ENCODE data around the gene STK4. TPM values are rescaled to one million over a fixed set of nuclear protein-coding genes. Genes with fewer than 3 reads are reported as not detected.
A peak's percentile ranks its signal among the peaks of the same experiment; 100 is the strongest.

The STK4 gene
- total RNA-seq, 1 experiment from 2014 or later = 52.7 TPM

DNA sequence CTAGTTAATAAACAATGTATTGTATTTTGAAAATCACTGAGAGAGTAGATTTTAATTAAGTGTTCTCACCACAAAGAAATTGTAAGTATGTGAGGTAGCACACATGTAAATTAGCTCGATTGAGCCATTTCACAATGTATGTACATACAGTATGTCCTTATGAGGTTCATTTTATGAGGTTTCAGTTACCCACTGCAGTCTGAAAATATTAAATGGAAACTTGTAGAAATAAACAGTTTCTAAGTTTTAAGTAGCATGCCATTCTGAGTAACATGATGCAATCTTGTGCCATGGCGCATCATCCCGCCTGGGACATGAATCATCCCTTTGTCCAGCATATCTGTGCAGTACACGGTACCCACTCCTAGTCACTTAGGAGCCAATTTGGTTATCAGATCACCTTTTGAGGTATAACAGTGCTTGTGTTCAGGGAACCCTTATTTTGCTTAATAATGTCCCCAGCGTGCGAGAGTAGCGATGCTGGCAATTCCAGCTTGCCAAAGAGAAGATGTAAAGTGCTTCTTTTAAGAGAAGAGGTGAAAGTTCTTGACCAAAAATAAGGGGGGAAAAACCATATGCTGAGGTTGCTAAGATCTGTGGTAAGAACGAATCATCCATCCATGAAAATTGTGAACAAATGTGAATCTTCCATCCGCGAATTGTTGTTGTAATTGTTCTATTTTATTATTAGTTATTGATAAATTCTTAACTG, 69.9 kb downstream of the STK4 start:
- intact Hi-C loops (cut with micrococcal nuclease; ENCODE audit: unreplicated experiment) = no loop called here
- DNase-seq (ENCODE audit: low spot score) = peak; percentile 12
- H3K27me3 ChIP-seq (replicated peaks; ENCODE audit: insufficient read depth, low read depth, low read length, poor library complexity) = no peaks in the 10 kb centered on the region
- no TSS peak for BruUV-seq (replicated peaks)
- H3K36me3 ChIP-seq (ENCODE audit: insufficient read depth, low read length, poor library complexity, severe bottlenecking) = no peaks in the 10 kb centered on the region
- H3K4me3 ChIP-seq (ENCODE audit: low read depth, low read length, poor library complexity, severe bottlenecking) = no peak overlapping the region
- peaks cover 19% of the 10 kb centered on the region for H3K4me1 ChIP-seq (ENCODE audit: insufficient read depth, low read length, poor library complexity, severe bottlenecking)
- peak overlapping the region; percentile 40 for H3K27ac ChIP-seq (ENCODE audit: low read depth, low read length, poor library complexity, severe bottlenecking)
- ChIA-PET CTCF (no interaction called here), POLR2A (ENCODE audit: low non-redundant PET) (no interaction called here)
- H3K9me3 ChIP-seq (ENCODE audit: low read depth, low read length, poor library complexity, severe bottlenecking) = no peaks in the 10 kb centered on the region
- no peak for TF ChIP-seq EZH2 (IDR thresholded peaks at IDR 0.05; ENCODE audit: borderline replicate concordance, low read depth, low read length, poor library complexity, severe bottlenecking)

DNA sequence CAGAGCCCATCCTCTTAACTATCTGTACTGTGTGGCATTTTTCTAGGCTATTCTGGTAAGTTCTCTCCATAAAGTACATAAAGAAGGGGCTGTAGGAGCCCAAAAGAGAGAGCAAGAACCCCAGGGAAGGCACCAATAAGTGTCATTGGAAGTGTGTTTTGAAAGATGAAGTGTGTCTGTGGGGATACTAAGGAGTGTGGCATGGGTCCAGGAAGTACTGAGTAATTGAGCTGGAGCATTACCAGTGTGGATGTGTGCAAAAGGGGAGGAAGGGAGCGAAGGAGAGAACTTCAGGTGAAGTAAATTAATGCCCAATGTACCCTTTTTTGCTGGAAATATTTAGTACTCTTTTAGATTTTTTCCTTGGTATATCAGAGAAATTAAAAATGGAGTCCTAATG, 70.7 kb downstream of the STK4 start:
- peaks cover 19% of the 10 kb centered on the region for H3K4me1 ChIP-seq (ENCODE audit: insufficient read depth, low read length, poor library complexity, severe bottlenecking)
- intact Hi-C loops (cut with micrococcal nuclease; ENCODE audit: unreplicated experiment) = no loop called here
- CTCF ChIA-PET = no interaction called here
- H3K27me3 ChIP-seq (replicated peaks; ENCODE audit: insufficient read depth, low read depth, low read length, poor library complexity) = no peaks in the 10 kb centered on the region
- no peaks in the 10 kb centered on the region for H3K36me3 ChIP-seq (ENCODE audit: insufficient read depth, low read length, poor library complexity, severe bottlenecking)
- POLR2A ChIA-PET (ENCODE audit: low non-redundant PET) = no interaction called here
- TF ChIP-seq, protein P1, sequence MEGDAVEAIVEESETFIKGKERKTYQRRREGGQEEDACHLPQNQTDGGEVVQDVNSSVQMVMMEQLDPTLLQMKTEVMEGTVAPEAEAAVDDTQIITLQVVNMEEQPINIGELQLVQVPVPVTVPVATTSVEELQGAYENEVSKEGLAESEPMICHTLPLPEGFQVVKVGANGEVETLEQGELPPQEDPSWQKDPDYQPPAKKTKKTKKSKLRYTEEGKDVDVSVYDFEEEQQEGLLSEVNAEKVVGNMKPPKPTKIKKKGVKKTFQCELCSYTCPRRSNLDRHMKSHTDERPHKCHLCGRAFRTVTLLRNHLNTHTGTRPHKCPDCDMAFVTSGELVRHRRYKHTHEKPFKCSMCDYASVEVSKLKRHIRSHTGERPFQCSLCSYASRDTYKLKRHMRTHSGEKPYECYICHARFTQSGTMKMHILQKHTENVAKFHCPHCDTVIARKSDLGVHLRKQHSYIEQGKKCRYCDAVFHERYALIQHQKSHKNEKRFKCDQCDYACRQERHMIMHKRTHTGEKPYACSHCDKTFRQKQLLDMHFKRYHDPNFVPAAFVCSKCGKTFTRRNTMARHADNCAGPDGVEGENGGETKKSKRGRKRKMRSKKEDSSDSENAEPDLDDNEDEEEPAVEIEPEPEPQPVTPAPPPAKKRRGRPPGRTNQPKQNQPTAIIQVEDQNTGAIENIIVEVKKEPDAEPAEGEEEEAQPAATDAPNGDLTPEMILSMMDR (conservative IDR thresholded peaks at IDR 0.05; ENCODE audit: low read depth, low read length) = no peak
- no peak for TF ChIP-seq EZH2 (IDR thresholded peaks at IDR 0.05; ENCODE audit: borderline replicate concordance, low read depth, low read length, poor library complexity, severe bottlenecking)
- no peak overlapping the region for H3K4me3 ChIP-seq (ENCODE audit: low read depth, low read length, poor library complexity, severe bottlenecking)
- no TSS peak for BruUV-seq (replicated peaks)
- H3K27ac ChIP-seq (ENCODE audit: low read depth, low read length, poor library complexity, severe bottlenecking) = no peak overlapping the region
- H3K9me3 ChIP-seq (ENCODE audit: low read depth, low read length, poor library complexity, severe bottlenecking) = no peaks in the 10 kb centered on the region
- no peak for DNase-seq (ENCODE audit: low spot score)

DNA sequence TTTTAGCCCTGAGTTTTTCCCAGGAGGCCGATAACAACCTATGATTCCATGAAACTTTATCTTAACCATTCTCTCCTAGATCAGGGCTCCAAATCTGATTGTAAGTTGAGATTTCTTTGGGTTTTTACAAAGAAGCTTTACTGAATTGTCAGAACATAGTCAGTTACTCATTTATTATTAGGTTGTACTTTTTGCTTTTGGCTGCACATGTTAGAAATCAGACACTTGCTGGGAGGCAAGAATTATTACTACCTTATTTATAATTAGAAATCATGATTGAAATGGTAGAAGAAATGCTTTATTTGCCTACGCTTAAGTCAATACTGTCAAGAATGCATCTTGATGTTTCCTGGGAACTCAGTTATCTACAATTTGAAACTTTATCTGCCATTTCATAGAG, 71.3 kb downstream of the STK4 start:
- ChIA-PET CTCF (no interaction called here), POLR2A (ENCODE audit: low non-redundant PET) (no interaction called here)
- H3K4me3 ChIP-seq (ENCODE audit: low read depth, low read length, poor library complexity, severe bottlenecking) = no peak overlapping the region
- no peak for TF ChIP-seq EZH2 (IDR thresholded peaks at IDR 0.05; ENCODE audit: borderline replicate concordance, low read depth, low read length, poor library complexity, severe bottlenecking)
- TF ChIP-seq, protein P1 (conservative IDR thresholded peaks at IDR 0.05; ENCODE audit: low read depth, low read length) = no peak
- peaks cover 19% of the 10 kb centered on the region for H3K4me1 ChIP-seq (ENCODE audit: insufficient read depth, low read length, poor library complexity, severe bottlenecking)
- H3K9me3 ChIP-seq (ENCODE audit: low read depth, low read length, poor library complexity, severe bottlenecking) = no peaks in the 10 kb centered on the region
- H3K27me3 ChIP-seq (replicated peaks; ENCODE audit: insufficient read depth, low read depth, low read length, poor library complexity) = no peaks in the 10 kb centered on the region
- H3K36me3 ChIP-seq (ENCODE audit: insufficient read depth, low read length, poor library complexity, severe bottlenecking) = no peaks in the 10 kb centered on the region
- DNase-seq (ENCODE audit: low spot score) = no peak
- no TSS peak for BruUV-seq (replicated peaks)
- H3K27ac ChIP-seq (ENCODE audit: low read depth, low read length, poor library complexity, severe bottlenecking) = no peak overlapping the region
- intact Hi-C loops (cut with micrococcal nuclease; ENCODE audit: unreplicated experiment) = no loop called here
